HG02852 (cell line): ENCODE measurements around the gene PPP6R1.

Source experiments
- ATAC-seq: cut with Tn5 transposase; IDR thresholded peaks from one replicate; pipeline ENCODE4 v1.9.1; 2021; ENCODE audit warnings: mild to moderate bottlenecking, moderate library complexity; ENCODE audit not compliant: unreplicated experiment

Gene PPP6R1

DNA sequence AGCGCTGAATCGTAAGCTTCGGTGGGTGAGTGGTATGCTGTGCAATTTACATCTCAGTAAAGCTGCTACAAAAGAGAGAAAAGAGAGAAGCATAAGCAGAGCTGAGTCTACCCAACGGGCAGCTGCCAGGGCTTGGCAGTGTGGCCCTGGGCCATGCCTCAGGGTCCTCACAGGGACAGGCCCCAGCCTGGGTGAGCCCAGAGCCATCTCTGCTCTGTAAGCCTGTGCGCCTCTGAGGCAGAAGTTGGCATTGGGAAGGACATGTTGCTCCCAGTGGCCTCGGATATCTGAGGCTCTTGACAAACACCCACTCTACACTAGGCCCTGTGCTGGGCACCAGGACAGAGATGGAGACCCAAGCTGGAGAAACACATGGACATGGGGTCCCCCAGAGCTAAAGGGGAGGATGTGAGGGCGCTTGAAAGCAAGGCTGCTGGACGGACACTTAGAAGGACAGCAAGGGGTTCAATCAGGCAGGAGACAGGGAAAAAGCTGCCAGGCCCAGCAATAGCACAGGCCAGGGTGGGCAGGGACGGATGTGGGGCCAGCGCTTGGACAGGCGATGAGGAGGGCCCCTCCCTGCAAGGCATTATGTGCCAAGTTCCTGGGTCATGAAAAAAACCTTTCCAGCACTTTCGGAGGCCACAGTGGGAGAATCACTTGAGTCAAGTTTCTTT lies 14.7 kb downstream of the PPP6R1 start:
- ATAC-seq = no peak

DNA sequence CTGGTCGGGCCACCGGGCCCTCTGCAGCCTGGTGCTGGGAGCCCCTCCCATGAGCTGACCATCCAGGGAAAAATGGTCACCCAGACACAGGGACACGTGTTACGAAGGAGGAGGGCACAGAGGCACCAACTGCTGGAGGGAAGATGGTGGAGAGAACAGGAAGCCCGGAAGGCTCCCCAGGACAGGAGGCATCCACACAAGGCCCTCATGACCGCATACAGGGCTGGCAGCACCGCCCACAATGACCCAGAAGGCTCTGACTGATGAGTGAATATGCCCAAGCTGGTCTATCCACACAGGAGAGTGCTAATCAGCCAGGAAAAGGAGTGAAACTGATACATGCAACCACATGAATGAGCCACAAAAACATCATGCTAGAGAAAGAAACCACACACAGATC lies 16.3 kb downstream of the PPP6R1 start:
- no peak for ATAC-seq

DNA sequence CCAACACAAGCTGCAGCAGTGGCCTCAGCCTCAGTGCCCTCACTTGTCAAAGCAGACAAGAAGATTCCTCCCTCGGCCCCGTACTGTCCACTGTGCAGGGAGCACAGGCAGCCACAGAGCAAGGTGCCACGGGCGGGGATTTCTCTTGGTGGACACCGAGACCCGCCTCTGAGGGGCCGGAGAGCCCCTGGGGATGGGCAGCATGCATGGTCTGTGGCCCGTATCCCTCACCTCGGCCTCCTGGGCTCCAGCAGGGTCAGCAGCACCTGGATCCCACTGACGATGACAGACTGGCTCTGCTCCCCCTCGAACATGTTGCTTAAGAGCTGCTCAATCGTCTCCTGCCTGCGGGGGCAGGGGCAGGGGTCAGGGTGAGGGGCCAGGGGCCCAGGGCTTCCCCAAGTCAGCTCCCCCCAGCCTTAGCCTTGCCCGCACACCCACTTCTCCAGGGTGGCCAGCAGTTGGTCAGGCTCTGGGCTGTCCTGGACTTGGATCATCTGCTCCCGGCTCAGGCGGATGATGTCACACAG lies 16.8 kb downstream of the PPP6R1 start:
- no peak for ATAC-seq

DNA sequence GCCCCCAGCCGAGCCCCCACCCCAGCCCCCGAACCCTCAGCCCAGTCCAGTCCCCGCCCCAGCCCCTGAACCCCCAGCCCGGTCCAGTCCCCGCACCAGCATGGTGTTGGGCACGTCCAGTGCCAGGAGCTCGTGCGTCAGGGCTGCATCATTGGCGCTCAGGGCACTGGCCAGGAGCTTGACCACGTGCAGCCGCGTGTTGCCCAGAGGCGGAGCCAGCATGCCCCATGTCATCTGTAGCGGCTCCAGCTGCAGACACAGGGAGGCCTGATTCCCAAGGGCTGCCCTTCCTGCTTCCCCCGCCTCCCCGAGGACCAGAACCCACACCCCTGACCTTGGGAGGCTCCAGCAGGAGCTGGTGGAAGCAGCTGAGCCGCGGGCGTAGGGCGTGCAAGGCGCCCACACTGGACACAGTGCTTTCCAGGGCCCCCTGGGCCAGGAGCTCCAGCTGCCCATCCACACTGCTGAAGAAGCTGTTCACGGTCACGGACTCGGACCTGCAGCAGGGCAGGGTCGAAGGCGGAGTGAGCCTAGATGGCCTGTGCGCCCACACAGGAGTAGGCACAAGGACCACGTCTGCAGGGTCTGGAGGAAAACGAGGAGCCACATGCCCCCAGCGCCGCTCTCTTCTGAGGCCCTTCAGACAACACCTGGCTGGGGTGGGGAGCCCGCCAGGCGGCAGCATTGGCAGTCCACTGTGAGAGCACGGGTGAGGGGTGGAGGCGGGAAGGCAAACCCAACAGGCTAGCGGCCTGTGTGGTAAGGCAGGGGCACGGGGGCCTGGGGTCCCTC lies 17.5 kb downstream of the PPP6R1 start:
- no peak for ATAC-seq

DNA sequence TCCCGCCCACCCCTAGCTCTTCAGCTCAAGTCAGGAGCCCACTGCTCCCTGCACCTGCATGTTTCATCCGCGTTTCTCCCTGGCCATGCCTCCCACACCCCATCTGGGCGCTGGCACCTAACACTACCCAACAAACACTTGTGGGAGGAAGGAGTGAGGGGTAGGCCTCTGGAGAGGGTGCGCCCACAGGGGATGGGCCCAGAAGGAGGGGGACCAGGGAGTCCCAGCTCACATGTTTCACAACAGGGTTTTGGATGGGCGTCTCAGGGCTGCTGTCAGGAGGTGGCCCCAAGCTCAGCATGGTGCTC lies 18.1 kb downstream of the PPP6R1 start:
- no peak for ATAC-seq

DNA sequence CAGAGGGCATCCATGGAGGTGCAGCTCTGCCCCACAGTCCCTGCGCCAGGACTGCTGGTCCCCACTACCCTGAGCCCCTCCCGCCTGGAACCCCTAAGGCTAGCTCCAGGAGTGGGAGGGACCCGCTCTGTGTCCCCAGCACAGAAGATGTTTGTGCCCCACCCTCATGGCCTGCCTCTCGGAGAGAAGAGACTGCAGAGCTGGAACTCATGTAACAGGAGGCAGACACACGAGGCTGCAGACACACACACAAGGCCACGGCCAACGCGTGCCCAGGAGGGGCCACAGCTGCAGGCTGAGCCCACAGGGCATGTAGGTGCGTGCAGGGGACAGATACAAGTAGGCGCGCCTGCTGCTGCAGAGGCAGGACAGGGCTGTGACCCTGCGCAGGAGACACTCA lies 19.8 kb downstream of the PPP6R1 start:
- ATAC-seq = no peak

DNA sequence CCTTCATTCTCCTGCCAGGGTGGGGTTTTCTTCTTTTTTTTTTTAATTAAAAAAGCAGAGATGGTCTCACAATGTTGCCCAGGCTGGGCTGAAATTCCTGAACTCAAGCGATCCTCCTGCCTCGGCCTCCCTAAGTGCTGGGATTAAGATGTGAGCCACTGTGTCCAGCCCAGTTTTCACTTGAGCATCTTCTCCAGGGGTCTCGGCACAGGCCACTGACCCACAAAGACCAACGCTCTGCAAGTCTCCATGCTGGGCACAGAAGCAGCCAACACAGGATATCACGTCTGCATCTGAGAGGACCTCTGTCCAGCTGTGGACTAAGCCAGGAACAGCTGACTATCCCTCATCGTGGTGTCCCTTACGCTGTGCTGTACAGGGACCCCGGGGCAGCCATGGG lies 20.8 kb downstream of the PPP6R1 start:
- no peak for ATAC-seq

DNA sequence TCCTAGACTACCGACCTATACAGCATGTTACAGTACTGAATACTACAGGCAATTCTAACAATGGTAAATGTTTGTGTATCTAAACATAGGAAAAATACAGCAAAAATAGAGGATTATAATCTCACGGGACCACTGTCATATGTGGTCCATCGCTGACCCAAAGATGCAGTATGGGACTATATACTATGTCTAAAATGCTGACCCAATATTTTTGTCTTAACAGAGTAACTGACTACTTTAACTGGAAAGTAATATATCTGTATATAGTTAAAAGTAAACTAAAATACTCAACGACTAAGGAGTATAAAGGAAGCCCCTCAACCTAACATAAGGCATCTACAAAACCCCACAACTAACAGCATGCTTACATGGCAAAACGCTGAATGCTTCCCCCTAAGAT lies 25.8 kb downstream of the PPP6R1 start:
- no peak for ATAC-seq

DNA sequence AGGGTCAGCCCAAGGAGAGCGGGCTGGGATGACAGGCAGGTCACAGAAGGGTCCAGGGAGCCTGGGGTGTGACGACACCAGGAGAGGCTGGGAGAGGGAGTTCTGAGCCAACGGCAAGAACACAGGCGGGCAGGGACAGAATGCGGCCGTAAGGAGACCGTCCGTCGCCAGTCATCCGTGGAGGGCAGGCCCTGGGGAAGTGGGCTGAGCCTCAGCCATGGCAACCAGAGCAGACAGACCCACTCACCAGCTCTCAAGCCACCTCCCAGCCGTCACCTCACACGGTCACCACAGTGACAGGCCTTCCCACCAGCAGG lies 26.6 kb downstream of the PPP6R1 start:
- no peak for ATAC-seq

DNA sequence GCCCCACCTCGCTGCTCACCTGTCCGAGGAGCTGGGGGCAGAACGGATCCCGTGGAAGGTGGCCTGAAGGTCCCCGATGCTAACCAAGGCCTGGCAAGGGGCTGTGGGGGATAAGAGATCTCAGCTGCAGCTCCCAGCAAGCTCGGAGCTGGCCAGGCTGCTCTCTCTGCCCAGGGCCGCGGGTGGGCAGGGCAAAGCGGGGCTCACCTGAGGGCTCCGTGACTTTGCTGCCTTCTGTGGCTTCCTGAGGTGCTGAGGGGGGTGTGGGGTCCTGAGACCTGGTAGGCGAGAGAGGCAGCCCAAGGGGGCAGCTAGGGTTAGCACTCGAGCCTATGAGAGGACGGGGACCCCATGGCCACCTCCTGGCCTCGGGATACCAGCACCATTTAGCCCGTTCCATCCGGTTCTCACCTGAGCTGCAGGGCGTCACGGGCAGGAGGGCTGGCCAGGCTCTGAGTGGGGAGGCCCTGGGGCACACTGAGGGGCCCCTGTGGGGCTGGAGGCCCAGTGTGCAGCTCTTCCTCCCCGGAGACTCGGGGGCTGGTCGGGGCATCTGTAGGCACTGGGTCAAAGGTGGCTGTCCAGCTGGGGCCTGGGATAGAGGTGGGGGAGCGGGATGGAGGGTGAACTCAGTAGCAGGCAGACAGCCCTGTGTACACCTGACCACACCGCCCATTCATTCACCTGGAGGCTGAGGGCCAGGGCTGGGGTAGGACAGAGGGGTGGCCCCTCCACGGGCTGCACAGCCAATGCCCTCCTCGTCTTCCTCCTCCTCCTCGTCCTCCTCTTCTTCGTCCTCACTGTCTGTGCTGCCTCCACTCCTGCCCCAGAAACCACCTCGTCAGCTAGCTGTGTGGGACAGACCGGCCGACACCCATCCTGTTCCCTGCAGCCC lies 27.2 kb downstream of the PPP6R1 start:
- ATAC-seq = no peak

DNA sequence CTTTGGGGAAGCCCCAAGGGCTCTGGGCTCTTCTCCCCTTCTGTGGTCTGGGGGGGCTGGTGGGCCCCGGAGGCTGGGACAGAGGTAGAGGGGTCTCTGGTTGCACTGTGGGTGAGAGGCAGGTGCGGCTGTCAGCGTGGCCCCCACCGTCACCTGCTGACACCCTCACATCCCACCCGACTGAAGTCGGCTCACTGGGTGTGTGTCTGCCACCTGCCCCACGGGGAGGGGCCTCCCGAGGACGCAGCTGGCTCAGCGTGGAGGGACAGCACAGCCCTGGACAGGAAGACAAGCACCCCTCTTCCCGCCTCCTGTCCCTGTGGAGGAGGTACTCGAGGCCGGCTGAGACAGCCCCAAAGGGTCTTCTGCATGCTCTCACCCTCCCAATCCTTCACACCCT lies 28.0 kb downstream of the PPP6R1 start:
- ATAC-seq = no peak

DNA sequence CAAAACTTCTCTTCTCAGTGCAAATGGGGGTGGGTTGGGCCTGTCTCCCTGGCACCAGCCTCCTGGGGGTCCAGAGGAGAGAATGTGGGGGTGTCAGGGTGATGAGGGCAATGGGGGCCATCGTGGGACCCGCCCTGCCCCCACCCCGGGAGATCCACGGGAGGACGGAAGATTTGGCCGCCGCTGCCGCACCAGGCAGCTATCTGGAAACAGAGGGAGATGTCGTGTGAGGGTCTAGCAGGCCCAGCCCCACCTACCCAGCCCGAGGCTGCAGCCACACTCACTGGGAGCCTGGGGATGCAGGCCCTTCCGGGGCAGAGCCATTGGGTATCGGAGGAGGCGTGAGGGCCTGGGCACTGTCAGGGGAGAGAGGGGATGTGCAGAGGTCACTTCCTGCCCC lies 28.5 kb downstream of the PPP6R1 start:
- ATAC-seq = no peak

DNA sequence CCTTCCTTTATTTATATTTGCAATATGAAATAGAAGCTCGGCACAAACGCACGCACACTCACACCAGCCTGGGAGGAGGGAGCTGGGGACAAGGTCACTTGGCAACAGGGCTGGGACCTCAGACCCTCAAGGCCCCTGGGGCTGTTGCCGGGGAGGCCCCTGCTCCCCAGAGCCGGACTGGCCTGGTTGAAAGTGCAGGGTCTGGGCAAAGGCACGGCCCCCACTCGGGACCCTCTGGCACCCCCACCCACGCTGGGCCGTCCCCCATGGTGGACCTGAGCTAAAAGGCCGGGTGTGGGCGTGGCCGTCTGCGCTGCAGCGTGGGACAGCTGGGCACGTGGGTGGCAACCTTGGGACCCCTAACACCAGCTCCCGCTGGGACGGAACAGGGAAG lies 29.0 kb downstream of the PPP6R1 start:
- ATAC-seq = no peak

DNA sequence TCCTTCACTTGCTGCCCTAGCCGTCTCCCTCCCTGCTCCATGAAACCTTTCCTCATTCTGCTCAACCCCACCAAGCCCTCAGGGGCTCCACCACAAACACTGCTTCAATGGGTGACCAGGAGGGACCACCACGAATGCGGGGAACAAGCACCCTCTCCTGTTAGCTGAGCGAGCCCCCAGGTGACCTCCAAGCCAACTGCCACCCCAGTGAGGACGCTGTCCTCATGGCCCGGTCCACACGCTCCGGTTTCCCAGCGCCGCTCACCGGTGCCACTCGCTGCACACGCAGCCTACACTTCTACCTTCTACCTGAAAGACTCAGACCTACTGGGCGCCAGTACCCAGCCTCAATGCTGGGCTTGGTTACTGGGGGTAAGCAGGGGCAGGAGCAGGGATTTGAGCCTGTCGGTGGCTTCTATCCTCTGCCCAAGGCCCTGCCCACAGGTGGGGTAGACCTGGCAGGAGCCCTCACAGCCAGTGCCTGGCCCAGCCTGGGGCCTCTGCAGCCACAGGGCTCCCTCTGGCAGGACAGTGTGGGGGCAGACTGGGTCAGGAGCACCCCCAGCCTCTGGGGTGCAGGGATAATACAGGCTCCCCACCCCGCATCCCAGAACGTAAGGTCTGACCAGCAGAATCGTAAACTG lies 29.6 kb downstream of the PPP6R1 start:
- ATAC-seq = no peak

DNA sequence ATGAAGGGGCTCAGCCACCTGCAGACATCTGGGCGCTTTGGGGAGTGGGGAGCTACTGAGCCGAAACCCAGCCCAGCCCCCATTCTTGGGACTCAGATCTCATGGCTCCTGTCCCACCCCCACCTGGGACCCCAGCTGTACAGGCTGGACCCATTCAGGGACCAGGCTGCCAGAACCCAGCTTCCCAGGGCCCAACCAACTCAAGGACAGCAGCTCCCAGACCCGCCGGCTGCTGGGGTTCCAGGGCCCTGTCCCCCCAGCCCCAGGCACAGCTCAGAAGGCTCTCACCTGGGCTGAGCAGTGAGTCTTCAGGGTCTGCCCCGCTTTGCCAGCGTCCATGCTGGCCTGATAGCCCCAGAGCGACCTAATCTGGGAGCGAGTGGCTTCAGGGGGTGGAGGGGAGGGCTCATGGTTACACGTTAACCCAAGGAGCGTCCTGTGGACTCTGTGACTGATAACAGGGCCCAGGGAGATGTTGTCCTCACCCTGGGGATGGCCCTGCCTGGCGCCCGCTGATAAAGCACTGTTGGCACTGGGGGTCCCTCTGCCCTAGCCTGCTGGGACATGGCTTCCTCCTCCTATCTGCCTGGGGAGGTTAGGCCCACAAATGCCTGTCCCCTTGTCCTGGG lies 30.3 kb downstream of the PPP6R1 start, which contains the start of gene TMEM86B:
Gene TMEM86B (minus strand): TSS at position 361 of the 629 bp plus-strand sequence. CDS start 22 bp downstream, at position 339.
- ATAC-seq = no peak

DNA sequence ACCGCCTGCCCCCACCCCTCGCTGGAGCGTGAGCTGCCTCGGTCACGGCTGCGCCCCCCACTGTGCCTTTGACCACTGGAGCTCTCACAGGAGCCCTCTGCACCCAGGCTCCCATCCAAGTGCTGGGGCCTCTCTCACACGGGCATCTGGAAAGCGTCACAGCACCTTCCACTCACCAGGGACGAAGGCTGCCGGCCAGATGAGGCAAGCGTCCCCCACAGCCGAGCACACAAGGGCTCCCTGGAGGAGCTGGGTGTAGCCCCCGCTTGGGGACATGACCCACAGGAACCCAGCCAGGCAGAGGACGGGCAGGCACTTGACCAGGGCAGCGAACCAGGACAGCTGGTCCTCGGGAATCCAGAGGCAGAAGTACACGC lies 30.8 kb downstream of the PPP6R1 start:
- ATAC-seq = no peak

DNA sequence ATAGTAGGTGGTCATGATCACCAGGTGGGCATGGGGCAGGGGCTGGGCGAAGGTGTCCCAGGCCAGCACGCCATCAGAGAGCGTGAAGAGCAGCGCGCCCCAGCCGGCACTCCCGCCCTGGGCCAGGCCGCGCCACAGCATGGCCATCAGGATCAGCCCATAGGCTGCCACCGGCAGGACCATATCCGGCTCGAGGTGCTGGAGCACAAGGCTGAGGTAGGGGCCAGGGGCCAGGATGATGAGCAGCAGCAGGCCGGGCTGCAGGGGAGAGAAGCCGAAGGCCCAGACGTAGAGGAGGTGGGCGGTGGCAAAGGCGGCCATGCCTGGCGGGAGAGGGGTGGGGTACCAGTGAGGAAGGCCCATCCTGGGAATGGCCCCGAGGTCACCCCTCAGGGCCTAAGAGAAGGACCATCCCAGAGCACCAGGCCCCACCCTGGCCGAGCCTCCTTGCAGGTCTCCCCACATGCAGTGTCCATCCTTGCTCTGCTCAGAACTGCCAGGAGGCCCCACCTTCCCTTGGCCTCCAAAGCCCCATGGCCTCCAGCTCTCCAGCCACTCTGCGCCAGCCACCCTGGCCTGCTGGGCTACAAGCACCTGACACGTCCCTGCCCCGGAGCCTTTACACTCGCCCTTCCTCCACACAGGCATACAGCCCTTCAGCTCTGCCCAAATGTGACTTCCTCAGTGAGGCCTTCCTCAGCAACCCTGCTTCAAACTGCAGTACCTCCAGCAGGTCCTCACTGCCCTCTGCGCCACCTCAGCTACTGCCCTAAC lies 31.4 kb downstream of the PPP6R1 start:
- no peak for ATAC-seq

DNA sequence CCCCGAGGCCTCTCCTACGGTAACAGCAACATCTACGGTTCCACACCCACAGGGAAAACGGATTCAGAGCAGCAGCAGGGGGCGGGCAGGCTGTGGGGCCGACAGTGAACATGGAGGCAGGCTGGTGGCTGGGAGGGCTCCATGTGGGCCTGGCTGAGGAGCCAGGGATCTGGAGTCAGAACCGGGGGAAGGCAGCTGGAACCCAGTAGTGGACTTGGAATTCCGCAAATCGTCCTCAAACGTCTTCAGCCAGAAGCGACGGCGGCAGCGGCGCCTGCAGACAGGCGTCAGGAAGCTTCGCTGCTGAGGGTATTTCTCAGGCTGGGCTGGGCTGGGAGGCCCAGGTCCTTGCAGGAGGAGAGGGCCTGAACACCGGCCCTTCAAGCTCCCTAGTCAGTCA lies 32.0 kb downstream of the PPP6R1 start:
- ATAC-seq = no peak

DNA sequence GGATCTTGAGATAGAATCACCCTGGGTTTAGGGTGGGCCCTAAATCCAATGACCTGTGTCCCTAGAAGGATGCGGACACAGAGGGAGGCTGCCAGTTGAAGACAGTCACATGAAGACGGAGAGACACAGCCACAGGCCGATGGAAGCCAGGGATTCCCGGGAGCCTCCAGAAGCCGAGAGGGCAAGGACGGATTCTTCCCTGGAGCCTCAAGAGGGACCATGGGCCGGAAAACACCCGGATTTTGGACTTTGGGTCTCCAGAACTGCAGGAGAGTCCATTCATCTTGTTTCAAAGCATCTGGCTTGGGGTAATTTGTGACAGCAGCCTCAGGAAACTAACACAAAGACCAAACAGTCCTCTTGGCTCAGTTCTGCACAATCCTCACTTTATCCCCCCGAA lies 32.5 kb downstream of the PPP6R1 start:
- ATAC-seq = no peak

DNA sequence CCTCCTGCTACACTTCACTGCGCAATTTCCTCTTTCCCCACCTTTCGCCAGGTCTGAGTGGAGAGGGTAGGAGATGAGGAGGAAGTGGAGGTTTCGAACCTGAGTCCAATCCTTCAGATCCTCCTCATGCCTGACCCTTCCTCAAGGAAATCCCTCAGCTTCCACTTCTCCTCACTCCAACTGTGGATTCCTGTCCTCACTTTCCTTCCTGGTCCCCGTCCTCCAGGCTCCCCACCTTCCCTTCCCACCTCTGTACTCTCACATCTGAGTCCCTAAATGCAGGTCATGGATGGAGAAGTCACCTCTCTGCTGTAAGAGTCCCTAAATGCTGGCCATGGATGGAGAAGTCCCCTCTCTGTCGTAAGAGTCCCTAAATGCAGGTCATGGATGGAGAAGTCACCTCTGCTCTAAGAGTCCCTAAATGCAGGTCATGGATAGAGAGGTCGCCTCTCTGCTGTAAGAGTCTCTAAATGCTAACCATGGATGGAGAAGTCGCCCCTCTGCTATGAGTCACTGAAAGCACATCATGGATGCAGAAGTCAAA lies 33.3 kb downstream of the PPP6R1 start:
- ATAC-seq = no peak
